Upper lobe of right lung (tissue), 1 donor: ENCODE measurements around the gene RGCC. TPM values are rescaled to one million over a fixed set of nuclear protein-coding genes. Genes with fewer than 3 reads are reported as not detected.

ENCODE experiments used
- ATAC-seq: fragments of 200-7000 bp; cut with Tn5 transposase; one replicate; pipeline ENCODE4 v1.9.1; 2020; ENCODE audit warnings: mild to moderate bottlenecking, moderate library complexity
- DNase-seq: peaks from one replicate; pipeline ENCODE4 v3.0.0-alpha.2; 2020
- H3K27ac ChIP-seq: fragments of 200-600 bp; one replicate; pipeline ENCODE4 v1.8.0; 2022
- H3K27me3 ChIP-seq: fragments of 200-600 bp; one replicate; pipeline ENCODE4 v1.8.0; 2022; ENCODE audit warnings: mild to moderate bottlenecking
- H3K36me3 ChIP-seq: fragments of 200-600 bp; one replicate; pipeline ENCODE4 v1.8.0; 2022
- H3K4me1 ChIP-seq: fragments of 200-600 bp; one replicate; pipeline ENCODE4 v1.8.0; 2022
- H3K4me3 ChIP-seq: fragments of 200-600 bp; one replicate; pipeline ENCODE4 v1.8.0; 2022; ENCODE audit warnings: mild to moderate bottlenecking
- H3K9me3 ChIP-seq: fragments of 200-600 bp; one replicate; pipeline ENCODE4 v1.8.0; 2022
- CTCF ChIP-seq: fragments of 200-600 bp; IDR thresholded peaks from one replicate; pipeline ENCODE4 v1.8.0; 2022; ENCODE audit warnings: antibody characterized with exemption
- intact Hi-C: fragments of 100-400 bp; cut with DNase I; formaldehyde crosslinking; loops from one replicate; pipeline ENCODE4 v1.11.0; 2022
- total RNA-seq: library from RNA; stranded (reverse); fragmentation: NEBNext Ultra II Directional; extraction: Animal tissue kit (Norgen Biotek cat#: 25700); gene quantifications from one replicate; pipeline ENCODE4 v1.2.1, GENCODE V29; 2021
- donor health status: DM: no; HTN: yes; CAD: no; lungs with severe emphysema.

The RGCC gene
- total RNA-seq, 1 donor from 2014 or later, result 752 TPM

GRCh38 chr13:41460074-41460465 lies 2.7 kb downstream of the RGCC start:
- Histone ChIP-seq H3K9me3 (no peaks in the 10 kb centered on the region), H3K36me3 (peaks cover 50% of the 10 kb centered on the region), H3K27me3 (no peaks in the 10 kb centered on the region), H3K4me3 (peak overlapping the region; percentile 71), H3K4me1 (peaks cover 16% of the 10 kb centered on the region), H3K27ac (peak overlapping the region; percentile 92)
- ATAC-seq (no peak), DNase-seq (no peak)
- TF ChIP-seq CTCF, result no peak
- intact Hi-C loops, result no loop called here

GRCh38 chr13:41460930-41461329 lies 3.6 kb downstream of the RGCC start:
- Histone ChIP-seq H3K9me3 (no peaks in the 10 kb centered on the region), H3K4me1 (peaks cover 24% of the 10 kb centered on the region), H3K4me3 (peak overlapping the region; percentile 71), H3K27ac (peak overlapping the region; percentile 92), H3K27me3 (no peaks in the 10 kb centered on the region), H3K36me3 (peaks cover 58% of the 10 kb centered on the region)
- TF ChIP-seq CTCF, result no peak
- ATAC-seq (no peak), DNase-seq (no peak)
- intact Hi-C loops, result no loop called here

GRCh38 chr13:41461527-41462139 lies 4.3 kb downstream of the RGCC start:
- intact Hi-C loops, result no loop called here
- Histone ChIP-seq H3K4me1 (peaks cover 29% of the 10 kb centered on the region), H3K4me3 (peak overlapping the region; percentile 71), H3K36me3 (peaks cover 63% of the 10 kb centered on the region), H3K9me3 (no peaks in the 10 kb centered on the region), H3K27me3 (no peaks in the 10 kb centered on the region), H3K27ac (peak overlapping the region; percentile 92)
- no peak for ATAC-seq
- no peak for TF ChIP-seq CTCF
- DNase-seq, result no peak

- no peak for TF ChIP-seq CTCF
- DNase-seq (no peak), ATAC-seq (no peak)
- Histone ChIP-seq H3K36me3 (peaks cover 71% of the 10 kb centered on the region), H3K27ac (peak overlapping the region; percentile 92), H3K9me3 (no peaks in the 10 kb centered on the region), H3K27me3 (no peaks in the 10 kb centered on the region), H3K4me1 (peaks cover 37% of the 10 kb centered on the region), H3K4me3 (peak overlapping the region; percentile 71)
- intact Hi-C loops, result no loop called here
These were observed 5.1 kb downstream of the RGCC start for GRCh38 chr13:41462427-41462826.

GRCh38 chr13:41463838-41464602 lies 6.7 kb downstream of the RGCC start:
- Histone ChIP-seq H3K4me3 (peak overlapping the region; percentile 71), H3K27me3 (no peaks in the 10 kb centered on the region), H3K4me1 (peaks cover 39% of the 10 kb centered on the region), H3K9me3 (no peaks in the 10 kb centered on the region), H3K36me3 (peaks cover 87% of the 10 kb centered on the region), H3K27ac (peak overlapping the region; percentile 92)
- ATAC-seq (no peak), DNase-seq (no peak)
- TF ChIP-seq CTCF, result no peak
- intact Hi-C loops, result no loop called here
